Measurements from ENCODE around the gene TENM3.

The TENM3 gene

DNA sequence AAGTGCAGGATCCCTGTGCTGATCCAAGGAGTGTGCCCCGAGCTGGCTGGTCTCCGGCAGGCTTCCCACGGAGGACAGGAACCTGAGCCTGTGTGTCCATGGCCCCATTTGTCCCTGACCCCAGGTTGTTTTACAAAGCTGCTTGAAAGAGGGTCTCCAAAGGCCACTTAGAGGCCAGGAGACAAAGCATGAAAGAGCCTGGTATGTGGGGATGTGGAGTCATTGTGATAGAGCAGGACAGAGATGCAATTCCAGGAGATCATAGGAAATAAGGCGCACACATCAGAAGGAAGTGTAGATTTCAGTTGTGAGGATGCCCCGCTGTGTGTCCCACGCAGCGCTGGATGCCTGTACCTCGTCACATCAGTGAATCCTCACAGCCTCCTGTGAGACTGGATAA lies 48.0 kb downstream of the TENM3 start:
- DNase-seq (ENCODE audit: low spot score), result no peak

DNA sequence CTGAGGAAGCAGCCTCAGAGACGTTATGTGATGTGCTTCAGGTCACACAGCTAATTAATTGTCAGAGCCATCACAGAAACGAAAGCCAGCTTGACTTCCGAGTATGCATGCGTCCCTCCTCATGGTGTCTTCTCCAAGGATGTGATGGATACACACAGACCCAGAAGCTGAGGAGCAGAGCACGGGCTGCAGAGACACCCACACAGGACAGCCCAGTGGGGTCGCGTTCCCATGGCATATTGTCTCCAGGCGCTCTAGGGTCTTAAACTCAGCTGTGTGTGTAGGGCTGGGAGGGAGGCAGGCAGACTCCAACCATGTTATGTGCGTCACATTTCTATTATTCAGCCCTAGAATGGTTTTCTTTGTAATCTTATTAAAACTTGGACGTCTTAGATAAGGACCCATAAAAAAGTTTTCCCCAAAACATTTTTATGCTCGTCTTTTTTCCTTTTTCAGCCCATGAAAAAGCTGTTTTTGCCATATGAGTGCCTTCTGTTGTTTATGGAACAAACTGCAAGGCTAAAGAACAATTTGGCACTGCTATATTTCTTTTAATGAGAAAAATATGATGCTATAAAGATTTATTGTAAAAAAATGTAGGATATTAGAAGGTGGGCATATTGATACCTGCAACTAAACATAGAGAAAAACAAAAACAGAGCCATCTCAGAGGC lies 48.5 kb downstream of the TENM3 start:
- no peak for DNase-seq (ENCODE audit: low spot score)

DNA sequence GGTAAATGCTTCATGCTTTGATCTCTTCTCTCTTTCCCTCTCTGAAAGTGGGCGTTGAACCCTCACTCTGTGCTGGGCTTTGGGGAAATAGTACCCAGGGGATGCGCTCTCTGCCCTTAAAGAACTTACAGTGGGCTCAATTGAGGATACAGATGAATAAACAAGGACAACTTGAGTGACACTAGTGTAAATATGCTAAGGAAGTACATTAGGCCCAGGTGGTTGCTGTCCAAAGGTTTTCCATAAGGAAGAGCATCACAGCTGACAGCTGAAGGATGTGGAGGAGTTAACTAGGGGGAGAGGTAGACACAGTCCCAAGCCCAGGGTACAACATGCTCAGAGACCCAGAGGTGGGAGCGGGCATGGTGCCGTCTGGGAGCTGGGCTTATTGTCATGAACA lies 49.4 kb downstream of the TENM3 start:
- DNase-seq (ENCODE audit: low spot score), result no peak

DNA sequence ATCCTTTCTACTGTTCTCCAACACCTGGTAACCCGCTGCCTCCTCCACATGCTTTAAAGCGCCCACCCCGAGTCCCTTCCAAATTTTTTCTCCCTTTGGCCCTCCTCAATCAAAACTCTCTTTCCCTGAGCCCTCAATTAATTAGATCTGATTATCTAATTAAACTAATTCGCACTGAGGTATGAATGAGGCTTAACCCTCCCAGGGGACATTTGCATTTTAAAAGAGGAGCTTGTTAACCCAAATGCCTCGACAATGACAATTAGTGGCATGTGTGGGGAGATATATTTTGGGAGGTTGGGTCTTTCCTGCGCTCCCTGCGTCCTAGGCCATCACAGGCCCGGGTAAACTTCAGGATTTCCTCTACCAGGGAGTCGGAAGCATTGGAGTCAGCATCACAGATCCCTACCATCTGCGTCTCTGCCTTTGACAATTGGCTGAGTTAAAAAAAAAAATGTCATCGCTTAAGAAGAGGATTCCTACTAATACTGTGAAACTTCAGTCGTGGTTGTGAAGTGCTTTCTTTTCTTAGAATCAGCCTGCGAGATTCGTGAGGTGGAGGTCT lies 50.6 kb downstream of the TENM3 start:
- no peak for DNase-seq (ENCODE audit: low spot score)

DNA sequence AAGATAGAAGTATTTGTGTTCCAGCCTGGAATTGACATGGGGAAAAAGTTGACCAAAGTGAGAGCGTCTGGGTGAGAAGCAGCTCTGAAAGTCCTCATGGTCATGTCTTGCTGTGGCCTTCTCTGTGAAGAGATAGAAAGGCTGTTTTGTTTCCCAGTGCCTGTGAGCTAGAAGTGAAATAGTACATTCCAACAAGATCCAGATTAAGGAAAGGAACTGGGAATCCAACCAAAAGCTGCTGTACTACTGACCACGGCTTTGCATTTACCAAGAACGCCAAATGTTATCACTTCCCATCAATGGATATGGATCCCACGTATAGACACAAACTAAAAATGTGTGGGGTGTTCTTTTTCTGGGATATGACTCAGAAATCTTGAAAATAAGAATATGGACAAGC lies 51.2 kb downstream of the TENM3 start:
- DNase-seq (ENCODE audit: low spot score), result no peak

DNA sequence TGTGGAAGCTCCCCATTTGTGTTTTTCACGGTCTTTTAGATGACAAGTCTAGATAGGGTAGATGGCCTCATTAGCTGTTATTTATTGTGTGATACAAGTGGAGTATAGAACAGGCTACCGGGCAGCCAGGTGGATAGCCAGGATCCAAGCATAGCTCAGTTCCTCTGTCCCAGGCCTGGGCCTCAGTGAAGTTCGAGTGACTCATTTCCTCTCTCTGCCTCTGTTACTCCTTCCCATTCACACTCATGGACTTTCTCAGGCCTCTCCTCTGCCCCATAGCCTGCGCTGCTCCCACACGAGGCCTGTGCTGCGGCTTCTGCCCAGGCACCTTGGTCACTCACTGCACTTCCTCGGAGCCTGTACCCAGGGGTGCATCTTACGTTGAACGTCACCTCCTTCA lies 54.5 kb downstream of the TENM3 start:
- no peak for DNase-seq (ENCODE audit: low spot score)

DNA sequence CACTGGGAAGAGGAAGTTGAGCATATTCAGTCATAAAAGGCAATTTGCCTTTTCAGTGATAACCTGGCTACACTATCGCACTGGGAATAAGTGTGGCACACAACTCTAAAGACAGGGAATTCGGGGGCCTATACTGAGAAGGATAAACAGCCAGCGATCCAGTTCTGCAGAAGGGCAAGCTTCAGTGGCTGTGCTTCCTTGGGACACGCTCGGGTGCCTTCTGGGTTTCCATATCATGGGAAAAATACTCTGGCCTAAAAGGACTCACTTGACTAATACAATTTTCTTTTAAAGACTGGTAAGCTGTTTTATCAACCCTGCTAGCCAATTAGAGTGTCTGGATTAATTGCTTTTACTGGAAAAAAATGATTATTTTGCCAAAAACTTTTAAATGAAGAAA lies 58.5 kb downstream of the TENM3 start:
- DNase-seq (ENCODE audit: low spot score), result no peak

DNA sequence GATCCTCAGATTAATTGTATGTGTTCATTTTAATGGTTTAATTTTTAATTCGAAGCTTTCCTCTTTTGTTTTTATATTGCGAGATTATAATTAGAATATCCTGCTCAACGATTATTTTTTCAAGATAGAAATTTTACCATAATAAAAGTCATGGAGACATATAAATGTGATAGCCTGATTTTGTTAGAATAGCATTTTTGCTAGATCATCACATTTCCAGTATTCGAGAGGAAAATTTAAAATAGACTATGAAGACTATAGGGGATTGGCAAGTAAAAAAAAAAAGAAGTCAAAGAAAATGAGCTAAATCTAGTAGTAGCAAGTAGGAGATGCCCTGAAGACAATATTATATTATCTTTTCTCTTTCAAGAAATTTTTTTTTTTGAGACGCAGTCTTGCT lies 60.6 kb downstream of the TENM3 start:
- DNase-seq (ENCODE audit: low spot score), result no peak

DNA sequence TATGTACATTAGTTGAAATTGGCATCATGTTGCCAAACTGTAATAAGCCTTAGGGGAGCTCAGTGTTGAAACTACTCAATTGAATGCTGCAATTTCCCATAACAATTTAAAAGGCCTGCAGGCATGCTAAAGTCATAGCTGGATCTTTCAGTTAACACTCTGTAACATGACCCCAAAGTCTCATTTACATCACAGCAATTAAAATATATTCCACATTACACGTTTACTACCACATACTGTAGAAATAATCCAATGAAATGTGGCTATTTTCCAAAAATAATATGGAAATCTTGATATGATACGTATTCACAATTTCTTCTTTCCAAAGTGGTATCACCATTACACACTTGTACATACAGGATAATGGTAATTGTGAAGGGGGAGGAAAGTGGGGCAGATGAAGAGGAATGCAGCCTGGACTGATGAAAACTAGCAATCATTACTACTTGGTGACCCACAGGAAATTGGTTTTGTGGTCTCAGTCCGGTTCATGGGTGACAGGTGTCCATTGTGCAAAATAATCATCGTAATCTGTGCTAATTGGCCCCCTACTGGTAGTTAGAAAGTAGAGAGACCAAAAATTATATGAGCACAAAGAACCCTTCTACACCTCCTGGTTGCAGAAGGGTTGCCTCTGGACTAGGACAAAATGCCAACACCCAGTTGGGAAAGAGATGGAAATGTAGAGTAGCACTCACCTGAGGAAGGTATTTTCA lies 63.7 kb downstream of the TENM3 start:
- DNase-seq (ENCODE audit: low spot score), result no peak

DNA sequence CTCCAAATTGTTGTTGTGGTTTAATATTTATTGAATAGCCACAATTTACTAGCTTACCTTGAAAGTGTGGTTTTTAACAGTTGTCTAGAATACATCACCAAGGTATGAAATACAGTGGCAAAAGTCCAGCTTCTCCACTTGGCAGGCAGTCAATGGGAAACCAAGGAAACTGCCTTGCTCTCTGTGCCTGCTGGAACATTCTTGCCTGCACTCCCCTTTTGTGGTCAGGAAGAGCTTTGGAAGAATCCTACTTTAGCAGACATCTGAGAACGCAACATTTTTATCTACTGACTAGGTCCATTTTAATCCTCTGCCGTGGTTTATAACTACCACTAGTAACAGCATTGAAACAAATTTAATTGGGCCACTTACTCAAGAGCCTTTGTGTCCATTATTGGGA lies 64.5 kb downstream of the TENM3 start:
- no peak for DNase-seq (ENCODE audit: low spot score)

DNA sequence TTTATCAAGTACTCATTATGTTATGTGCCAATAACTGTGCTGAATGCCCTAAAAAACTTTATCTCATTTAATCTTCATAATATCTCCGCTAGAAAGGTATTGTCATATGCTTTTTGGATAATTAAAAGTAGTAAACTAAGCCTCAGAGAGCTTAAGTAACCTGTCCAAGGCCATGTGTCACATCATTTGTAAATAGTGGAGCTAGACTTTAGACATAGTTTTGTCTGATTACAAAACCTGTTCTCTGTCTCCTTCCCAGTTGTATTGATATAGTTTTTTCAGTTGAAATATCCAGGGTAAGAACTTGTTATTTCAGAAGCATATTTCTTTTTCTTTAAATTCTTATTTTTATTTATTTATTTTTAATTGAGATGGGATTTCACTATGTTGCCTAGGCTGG lies 66.7 kb downstream of the TENM3 start:
- no peak for DNase-seq (ENCODE audit: low spot score)

DNA sequence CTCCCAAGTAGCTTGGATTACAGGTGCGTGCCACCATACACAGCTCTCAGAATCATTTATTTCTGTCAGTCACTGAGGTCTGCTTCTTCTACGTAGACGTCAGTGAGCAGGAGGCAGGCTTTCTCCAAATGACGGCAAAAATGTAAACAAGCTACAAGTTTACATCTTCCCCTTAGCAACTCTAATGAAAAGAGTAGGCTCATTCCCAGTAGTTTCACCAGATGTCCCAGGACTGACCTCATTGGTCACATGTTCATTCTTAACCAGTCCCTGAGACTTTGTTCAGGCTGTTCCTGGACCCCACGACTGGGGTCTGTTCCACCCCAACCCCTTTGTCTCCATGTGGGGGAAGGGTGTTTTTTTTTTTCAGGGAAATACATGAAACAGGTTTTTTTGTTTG lies 67.1 kb downstream of the TENM3 start:
- no peak for DNase-seq (ENCODE audit: low spot score)

DNA sequence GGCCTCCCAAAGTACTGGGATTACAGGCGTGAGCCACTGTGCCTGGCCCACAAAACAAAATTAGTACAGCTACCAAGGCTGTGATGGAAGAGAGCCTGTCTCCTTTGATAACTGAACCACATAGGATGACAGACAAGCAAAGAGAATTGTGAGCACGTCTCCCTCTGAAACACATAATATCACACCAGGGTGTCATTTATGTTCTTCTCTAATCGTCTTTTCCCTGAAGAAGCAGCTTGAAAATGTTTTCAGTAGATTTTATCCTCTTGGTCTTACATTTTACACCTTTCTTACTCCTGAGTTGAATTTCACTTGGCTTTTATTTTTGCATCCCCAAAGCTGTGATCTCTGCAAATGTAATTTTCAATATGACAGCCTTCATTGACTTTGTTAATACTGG lies 67.8 kb downstream of the TENM3 start:
- DNase-seq (ENCODE audit: low spot score), result no peak

DNA sequence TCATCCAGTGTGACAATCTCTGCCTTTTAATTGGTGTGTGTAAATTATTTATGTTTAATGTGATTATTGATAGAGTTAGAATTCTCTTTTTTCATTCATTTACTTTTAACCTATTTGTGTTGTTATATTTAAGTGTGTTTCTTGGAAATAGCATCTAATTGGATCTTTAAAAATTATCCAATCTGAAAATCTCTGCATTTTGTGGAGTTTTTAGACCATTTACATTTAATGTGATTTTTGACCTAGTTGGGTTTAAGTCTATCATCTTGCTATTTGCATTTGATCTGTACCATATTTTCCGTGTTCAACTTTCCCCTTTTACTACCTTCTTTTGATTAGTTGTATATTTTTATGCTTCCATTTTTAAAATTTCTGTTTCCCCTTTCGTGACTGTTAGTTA lies 71.3 kb downstream of the TENM3 start:
- no peak for DNase-seq (ENCODE audit: low spot score)

DNA sequence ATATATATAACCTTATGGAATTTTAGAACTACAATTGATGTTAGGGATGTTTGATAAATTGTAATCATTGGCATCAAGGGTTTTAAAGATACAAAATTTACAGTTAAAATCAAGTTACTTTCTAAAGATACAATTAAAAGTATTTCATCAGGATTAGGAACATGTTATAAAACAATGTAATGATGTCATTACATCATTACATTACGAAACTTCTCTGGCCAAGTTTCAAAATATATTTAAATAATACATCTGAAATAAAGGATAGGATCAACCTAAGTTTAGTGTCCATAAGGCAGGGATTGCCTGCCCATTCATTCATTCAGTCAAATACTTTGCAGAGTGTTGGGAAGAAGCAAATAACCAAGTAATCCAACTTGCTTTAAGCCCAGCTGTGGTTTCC lies 75.1 kb downstream of the TENM3 start:
- DNase-seq (ENCODE audit: low spot score), result no peak

DNA sequence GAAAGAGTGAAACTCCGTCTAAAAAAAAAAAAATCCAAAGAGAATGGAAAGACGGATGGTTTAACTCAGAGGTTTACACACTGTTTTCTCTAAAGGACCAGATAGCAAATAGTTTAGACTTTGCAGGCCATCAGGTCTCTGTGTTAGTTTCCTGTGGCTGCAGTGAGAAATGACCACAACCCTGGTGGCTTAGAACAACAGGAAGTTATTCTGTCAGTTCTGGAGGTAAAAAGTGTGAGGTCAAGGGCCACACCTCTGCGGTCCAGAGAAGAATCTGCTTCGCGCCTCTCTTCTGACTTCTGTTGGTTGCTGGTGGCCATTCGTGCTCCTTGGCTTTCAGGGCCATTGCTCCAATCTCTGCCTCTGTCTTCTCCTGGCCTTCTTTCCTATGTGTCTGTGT lies 76.9 kb downstream of the TENM3 start:
- no peak for DNase-seq (ENCODE audit: low spot score)

DNA sequence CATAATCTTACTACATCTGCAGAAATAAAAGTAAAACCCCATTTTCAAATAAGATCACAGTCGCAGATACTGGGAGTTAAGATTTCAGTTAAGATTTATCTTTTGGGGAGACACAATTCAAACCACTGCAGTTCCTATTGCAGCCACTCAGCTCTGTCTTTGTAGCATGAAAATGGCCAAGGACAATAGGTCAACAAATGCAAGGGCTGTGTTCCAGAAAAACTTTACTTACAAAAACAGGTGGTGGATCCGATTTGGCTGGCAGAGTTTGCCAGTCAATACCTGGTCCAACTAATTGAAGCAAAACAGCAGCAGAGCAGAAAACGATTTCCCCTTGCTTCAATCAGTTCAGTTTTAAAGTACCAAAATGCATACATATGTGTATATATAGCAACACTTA lies 77.4 kb downstream of the TENM3 start:
- no peak for DNase-seq (ENCODE audit: low spot score)

DNA sequence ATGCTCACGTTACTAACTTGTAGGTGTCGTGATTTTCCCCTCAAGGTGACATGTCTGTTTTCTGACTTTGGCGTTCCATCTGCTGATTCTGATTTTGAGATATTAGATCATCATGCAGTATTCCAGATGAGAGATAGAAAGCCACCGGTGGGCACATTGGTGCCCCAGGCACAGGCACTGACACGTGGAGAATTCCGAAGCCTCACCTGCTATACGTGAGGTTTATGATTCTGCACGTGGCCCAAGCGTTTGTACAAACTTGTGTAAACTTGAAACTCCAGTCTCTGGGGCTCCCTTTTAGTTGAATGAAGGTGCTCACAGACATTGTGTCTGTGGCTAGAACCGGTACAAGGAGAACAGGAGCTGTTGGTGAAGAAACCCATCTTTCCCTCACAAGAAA lies 81.1 kb downstream of the TENM3 start:
- no peak for DNase-seq (ENCODE audit: low spot score)

DNA sequence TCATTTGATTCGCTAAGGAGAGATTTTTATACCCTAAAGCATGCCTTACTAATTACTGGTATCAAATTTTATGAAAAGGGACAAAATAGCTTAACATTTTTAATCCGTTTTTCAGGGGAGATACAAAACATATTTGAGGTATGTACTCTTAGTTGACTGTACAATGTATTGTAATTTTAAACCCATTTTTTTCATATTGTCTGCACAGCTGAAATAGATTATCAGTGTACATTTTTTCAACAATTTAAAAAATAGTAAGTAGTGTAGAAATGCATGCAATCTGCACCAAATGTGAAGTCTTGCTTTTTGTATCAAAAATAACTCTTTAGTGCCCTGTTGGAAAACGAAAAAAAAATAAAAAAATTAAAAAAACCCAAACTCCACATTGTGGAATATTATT lies 82.2 kb downstream of the TENM3 start:
- no peak for DNase-seq (ENCODE audit: low spot score)

DNA sequence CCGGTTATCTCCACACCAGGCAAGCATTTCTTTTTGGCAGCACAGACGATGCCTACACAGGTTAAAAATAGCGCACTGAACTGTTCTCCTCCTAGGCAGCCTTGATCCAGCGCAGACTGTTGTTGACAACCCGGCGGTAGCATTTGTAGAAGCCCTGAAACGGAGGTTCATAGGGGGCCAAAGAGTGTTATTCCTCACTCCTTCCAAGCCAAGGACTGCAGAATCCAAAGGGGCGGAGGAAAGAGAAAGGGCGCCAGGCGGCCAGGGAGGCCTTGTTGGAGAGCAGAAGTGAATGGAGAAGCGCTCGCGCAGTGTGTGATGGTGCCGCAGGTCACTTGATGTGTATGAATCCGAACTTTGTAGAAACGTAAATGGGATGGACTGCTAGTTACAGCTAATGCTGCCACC lies 82.7 kb downstream of the TENM3 start:
- no peak for DNase-seq (ENCODE audit: low spot score)

DNA sequence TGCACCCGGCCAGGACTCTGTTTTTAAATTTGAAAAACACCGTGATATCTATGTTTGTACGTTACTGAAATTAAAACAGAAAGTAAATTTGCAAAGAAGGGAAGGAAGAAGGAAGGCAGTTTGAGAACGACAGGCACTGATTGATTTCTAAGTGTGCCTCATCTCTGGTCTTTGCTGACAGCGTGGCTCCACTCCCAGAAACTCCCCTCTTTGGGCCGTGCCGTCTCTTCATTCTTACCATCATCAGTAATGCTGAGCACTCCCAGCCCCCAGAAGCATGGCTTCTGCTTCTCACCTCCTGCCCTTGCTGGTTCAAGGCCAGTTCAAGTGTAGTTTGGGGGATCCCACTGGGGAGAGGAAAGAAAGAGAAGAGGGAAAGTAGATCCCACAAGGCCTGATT lies 85.3 kb downstream of the TENM3 start:
- DNase-seq (ENCODE audit: low spot score), result no peak

DNA sequence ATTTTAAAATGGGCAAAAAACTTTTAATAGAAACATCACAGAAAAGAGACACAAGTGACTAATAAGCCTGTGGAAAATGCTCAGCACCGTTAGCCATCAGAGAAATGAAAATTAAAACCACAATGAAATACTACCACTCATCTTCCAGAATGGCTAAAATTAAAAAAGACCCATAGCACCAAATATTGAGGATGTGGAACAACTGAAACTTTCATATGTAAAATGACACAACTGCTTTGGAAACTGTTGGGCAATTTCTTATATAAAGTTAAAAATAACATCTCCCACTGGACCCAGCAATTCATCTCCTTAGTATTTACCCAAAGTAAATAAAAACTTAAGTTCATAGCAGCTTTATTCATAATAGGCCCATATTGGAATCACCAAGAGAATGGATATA lies 94.2 kb downstream of the TENM3 start:
- no peak for DNase-seq (ENCODE audit: low spot score)

DNA sequence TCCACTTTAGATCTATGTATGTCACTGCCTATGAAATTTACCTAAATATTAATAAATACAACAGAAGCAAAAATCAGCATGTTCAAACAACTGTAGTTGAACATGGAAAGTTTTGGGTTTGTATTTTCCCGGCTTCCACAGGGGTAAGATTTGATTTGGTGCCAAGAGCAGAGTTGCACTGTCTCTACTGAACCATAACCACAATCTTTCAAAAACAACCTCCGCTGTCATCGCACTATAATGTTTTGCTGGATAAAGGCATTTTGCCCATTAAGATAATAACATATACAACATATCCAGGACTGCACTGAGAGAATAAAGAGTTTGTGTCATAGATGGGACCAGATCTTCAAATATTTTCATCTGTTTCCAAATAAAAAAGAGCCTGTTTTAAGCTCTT lies 94.9 kb downstream of the TENM3 start:
- DNase-seq (ENCODE audit: low spot score), result no peak

DNA sequence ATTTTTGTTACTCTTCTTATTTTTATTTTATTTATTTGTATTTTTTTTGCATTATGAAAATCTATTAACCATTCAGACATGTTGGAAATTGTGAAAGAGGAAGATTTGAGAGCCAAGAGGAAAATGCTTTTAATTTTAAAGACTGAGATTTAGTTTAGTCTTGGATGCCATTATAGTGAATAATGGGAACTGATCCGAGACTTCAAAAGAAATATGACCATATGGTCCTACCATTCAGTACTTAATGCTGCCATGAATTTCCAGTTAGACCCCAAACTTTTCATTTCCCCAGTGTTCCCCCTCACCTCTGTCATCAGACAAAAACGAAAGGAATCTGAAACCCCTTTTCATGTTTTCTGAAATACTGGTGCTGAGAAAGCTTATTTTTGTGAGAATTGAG lies 95.5 kb downstream of the TENM3 start:
- no peak for DNase-seq (ENCODE audit: low spot score)

All from AG08396 (cell line).